Calu3 (cell line): ENCODE data around the gene SGTA. TPM values are rescaled to one million over a fixed set of nuclear protein-coding genes. Genes with fewer than 3 reads are reported as not detected.

Experiments
- BruUV-seq: library from RNA; stranded (reverse); fragments of 400-500 nt; replicated peaks from 2 replicates; lab custom pipeline; 2021; lab: Mats Ljungman, UMichigan
- CTCF ChIA-PET: fragments of 300-600 bp; sonication (Branson Sonifier 250); formaldehyde crosslinking; loops from one replicate; lab custom pipeline; 2022; ENCODE audit warnings: antibody characterized with exemption; lab: Charles Lee
- DNase-seq: peaks from one replicate; pipeline ENCODE4 v3.0.0; 2022
- H3K27ac Mint-ChIP-seq: one replicate; pipeline ENCODE4 v1.8.0; 2022; ENCODE audit warnings: mixed read lengths; ENCODE audit not compliant: unreplicated experiment
- H3K27me3 Mint-ChIP-seq: one replicate; pipeline ENCODE4 v1.8.0; 2022; ENCODE audit warnings: mixed read lengths; ENCODE audit not compliant: unreplicated experiment
- H3K36me3 Mint-ChIP-seq: one replicate; pipeline ENCODE4 v1.8.0; 2022; ENCODE audit warnings: mild to moderate bottlenecking, moderate library complexity, mixed read lengths; ENCODE audit not compliant: insufficient read depth, unreplicated experiment
- H3K4me1 Mint-ChIP-seq: one replicate; pipeline ENCODE4 v1.8.0; 2022; ENCODE audit warnings: mild to moderate bottlenecking, low read depth, mixed read lengths; ENCODE audit not compliant: unreplicated experiment
- H3K4me3 Mint-ChIP-seq: one replicate; pipeline ENCODE4 v1.8.0; 2022; ENCODE audit warnings: mild to moderate bottlenecking, low read depth, moderate library complexity, mixed read lengths; ENCODE audit not compliant: unreplicated experiment
- H3K9me3 Mint-ChIP-seq: one replicate; pipeline ENCODE4 v1.8.0; 2022; ENCODE audit warnings: low read depth, mixed read lengths; ENCODE audit not compliant: unreplicated experiment
- CTCF ChIP-seq: fragments of 200-600 bp; IDR thresholded peaks from one replicate; pipeline ENCODE4 v1.8.0; 2022; ENCODE audit warnings: antibody characterized with exemption; ENCODE audit not compliant: unreplicated experiment
- intact Hi-C: fragments of 100-400 bp; cut with micrococcal nuclease; formaldehyde crosslinking; loops from one replicate; pipeline ENCODE4 v1.10.0; 2022; ENCODE audit not compliant: unreplicated experiment
- total RNA-seq: library from RNA; stranded (reverse); gene quantifications from 2 replicates; pipeline ENCODE4 v1.2.3, GENCODE V29; 2022

The SGTA gene
- total RNA-seq, 1 experiment from 2014 or later = 44.7 TPM

GRCh38 chr19:2813235-2814160, 30.4 kb upstream of the SGTA start:
- intact Hi-C loops = no loop called here
- TF ChIP-seq CTCF = no peak
- H3K4me3 Mint-ChIP-seq = no peak overlapping the region
- peaks cover 7% of the 10 kb centered on the region for H3K4me1 Mint-ChIP-seq
- no peaks in the 10 kb centered on the region for H3K9me3 Mint-ChIP-seq
- BruUV-seq = no TSS peak
- no peaks in the 10 kb centered on the region for H3K27me3 Mint-ChIP-seq
- CTCF ChIA-PET = no interaction called here
- no peak overlapping the region for H3K27ac Mint-ChIP-seq
- H3K36me3 Mint-ChIP-seq = peaks cover 20% of the 10 kb centered on the region
- no peak for DNase-seq

- Mint-ChIP-seq H3K9me3 (no peaks in the 10 kb centered on the region), H3K4me3 (no peak overlapping the region), H3K4me1 (peaks cover 7% of the 10 kb centered on the region), H3K27ac (no peak overlapping the region), H3K27me3 (no peaks in the 10 kb centered on the region), H3K36me3 (peaks cover 16% of the 10 kb centered on the region)
- intact Hi-C loops = no loop called here
- TF ChIP-seq CTCF = no peak
- CTCF ChIA-PET = no interaction called here
- no peak for DNase-seq
- BruUV-seq = no TSS peak
Measured at GRCh38 chr19:2812414-2813234, 29.6 kb upstream of the SGTA start.

GRCh38 chr19:2811735-2812413, 28.8 kb upstream of the SGTA start:
- H3K27me3 Mint-ChIP-seq = no peaks in the 10 kb centered on the region
- TF ChIP-seq CTCF = no peak
- intact Hi-C loops = no loop called here
- BruUV-seq = no TSS peak
- peaks cover 10% of the 10 kb centered on the region for H3K36me3 Mint-ChIP-seq
- CTCF ChIA-PET = no interaction called here
- no peaks in the 10 kb centered on the region for H3K4me1 Mint-ChIP-seq
- H3K9me3 Mint-ChIP-seq = no peaks in the 10 kb centered on the region
- no peak for DNase-seq
- H3K4me3 Mint-ChIP-seq = no peak overlapping the region
- H3K27ac Mint-ChIP-seq = no peak overlapping the region

GRCh38 chr19:2811221-2811722, 28.2 kb upstream of the SGTA start:
- BruUV-seq = no TSS peak
- Mint-ChIP-seq H3K36me3 (peaks cover 7% of the 10 kb centered on the region), H3K27me3 (no peaks in the 10 kb centered on the region), H3K4me3 (no peak overlapping the region), H3K4me1 (no peaks in the 10 kb centered on the region), H3K27ac (no peak overlapping the region), H3K9me3 (no peaks in the 10 kb centered on the region)
- CTCF ChIA-PET = no interaction called here
- no peak for TF ChIP-seq CTCF
- intact Hi-C loops = no loop called here
- DNase-seq = no peak
